Measurements from ENCODE around the gene ZACN.

The ZACN gene

DNA sequence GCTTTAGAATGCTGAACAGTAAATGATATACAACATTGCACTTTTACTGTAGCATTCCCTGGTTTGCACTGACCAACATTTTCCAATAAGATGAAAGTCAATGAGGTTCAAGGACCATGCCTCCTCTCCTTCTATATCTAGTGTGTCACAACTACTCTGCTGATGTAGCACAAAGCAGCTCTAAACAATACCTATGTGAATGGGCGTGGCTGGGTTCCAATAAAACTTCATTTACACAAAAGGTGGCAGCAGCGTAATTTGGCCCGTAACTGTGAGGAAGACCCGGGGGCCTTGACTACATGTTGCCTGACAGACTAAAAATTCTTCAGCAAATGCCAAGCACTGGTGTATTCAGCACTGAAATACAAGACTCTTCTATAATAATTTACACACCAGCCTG lies 13.2 kb upstream of the ZACN start:
- Histone ChIP-seq H3K27me3 (replicated peaks) (no peaks in the 10 kb centered on the region), H3K27ac (no peak overlapping the region), H3K36me3 (replicated peaks) (peaks cover 55% of the 10 kb centered on the region), H3K4me3 (ENCODE audit: low read depth, low read length) (no peak overlapping the region)
- DNase-seq, result no peak
- in situ Hi-C loops (cut with HindIII; ENCODE audit: low pct_ligation_motif_present, low sequenced_read_pairs), result no loop called here
- TF ChIP-seq, protein P1, sequence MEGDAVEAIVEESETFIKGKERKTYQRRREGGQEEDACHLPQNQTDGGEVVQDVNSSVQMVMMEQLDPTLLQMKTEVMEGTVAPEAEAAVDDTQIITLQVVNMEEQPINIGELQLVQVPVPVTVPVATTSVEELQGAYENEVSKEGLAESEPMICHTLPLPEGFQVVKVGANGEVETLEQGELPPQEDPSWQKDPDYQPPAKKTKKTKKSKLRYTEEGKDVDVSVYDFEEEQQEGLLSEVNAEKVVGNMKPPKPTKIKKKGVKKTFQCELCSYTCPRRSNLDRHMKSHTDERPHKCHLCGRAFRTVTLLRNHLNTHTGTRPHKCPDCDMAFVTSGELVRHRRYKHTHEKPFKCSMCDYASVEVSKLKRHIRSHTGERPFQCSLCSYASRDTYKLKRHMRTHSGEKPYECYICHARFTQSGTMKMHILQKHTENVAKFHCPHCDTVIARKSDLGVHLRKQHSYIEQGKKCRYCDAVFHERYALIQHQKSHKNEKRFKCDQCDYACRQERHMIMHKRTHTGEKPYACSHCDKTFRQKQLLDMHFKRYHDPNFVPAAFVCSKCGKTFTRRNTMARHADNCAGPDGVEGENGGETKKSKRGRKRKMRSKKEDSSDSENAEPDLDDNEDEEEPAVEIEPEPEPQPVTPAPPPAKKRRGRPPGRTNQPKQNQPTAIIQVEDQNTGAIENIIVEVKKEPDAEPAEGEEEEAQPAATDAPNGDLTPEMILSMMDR (IDR thresholded peaks at IDR 0.05; ENCODE audit: low read depth, low read length, missing control alignments), result no peak

DNA sequence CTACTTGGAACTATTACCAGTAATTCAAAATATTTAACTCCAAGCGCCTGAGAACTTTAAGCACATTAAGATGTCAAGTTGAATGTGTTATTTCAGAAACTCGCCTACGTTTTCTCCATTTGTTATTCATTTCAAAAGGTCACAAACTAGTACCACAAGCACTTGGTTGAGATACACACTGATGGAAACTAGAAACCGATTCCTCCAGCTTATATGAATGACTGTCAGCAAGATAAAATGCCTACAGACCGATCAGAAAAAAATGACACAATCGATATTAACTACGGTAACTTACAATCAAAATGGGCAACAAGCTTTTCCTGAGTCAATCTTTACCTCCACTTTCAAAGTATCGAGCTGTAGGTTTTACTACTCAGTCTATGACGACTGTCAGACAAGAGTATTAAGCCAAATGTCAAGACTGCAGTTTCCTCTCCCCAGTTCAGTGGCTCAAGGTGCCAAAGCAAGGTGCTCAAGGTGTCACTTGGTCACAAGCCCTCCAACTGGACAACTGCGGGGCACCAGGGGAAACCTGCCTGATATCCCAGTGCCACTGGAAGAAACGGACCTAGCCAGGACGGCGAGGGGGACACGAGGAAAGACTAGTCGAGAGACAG lies 7.3 kb upstream of the ZACN start:
- Histone ChIP-seq H3K27me3 (replicated peaks) (peaks cover 31% of the 10 kb centered on the region), H3K4me3 (ENCODE audit: low read depth, low read length) (peak overlapping the region; percentile 96), H3K27ac (peak overlapping the region; percentile 78), H3K36me3 (replicated peaks) (peaks cover 14% of the 10 kb centered on the region)
- in situ Hi-C loops (cut with HindIII; ENCODE audit: low pct_ligation_motif_present, low sequenced_read_pairs), result no loop called here
- no peak for DNase-seq
- TF ChIP-seq, protein P1 (IDR thresholded peaks at IDR 0.05; ENCODE audit: low read depth, low read length, missing control alignments), result no peak

DNA sequence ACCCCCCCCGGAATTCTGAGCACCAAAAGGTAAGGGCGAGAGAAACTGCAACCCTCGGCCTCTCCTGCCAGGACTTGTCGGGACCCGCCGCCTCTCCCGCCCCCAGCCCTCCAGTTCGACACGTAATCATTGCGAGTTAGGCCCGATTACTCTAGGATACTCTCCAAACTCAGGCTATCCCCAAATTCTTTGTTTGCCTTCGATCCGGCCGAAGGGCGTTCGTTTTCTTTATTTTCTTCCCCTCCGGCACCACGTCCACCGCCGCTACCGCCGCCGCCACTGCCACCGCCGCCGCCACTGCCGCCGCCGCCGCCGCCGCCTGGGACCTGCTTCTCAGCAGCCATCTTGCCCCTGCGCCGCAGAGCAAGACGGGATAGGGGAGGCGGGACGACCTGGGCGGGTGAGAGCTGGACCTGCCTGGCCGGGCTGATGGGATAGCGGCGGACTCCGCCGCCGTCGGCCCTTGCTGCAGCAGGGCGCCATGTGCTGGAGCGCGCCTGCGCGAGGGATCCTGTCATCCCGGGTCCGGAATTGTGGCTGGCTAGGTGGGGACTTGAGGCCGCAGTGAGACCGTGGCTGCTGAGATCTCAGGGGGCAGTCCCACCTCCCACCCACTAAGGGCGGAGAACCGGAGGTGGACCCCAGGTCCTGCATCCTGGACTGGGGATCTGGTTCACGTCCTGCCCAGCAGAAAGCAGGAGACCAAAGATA lies 6.7 kb upstream of the ZACN start, which contains the start of gene SRP68:
Gene SRP68, minus strand, starts transcription at position 370 of the 711 bp plus-strand sequence. Its CDS starts 26 bp downstream, at position 344.
- in situ Hi-C loops (cut with HindIII; ENCODE audit: low pct_ligation_motif_present, low sequenced_read_pairs), result no loop called here
- Histone ChIP-seq H3K27ac (peak within 1 kb of the TSS; percentile 78), H3K27me3 (replicated peaks) (peaks cover 38% of the 10 kb centered on the region), H3K36me3 (replicated peaks) (peaks cover 7% of the 10 kb centered on the region), H3K4me3 (ENCODE audit: low read depth, low read length) (peak within 1 kb of the TSS; percentile 96)
- TF ChIP-seq, protein P1 (IDR thresholded peaks at IDR 0.05; ENCODE audit: low read depth, low read length, missing control alignments), result no peak
- peak; percentile 90 for DNase-seq

DNA sequence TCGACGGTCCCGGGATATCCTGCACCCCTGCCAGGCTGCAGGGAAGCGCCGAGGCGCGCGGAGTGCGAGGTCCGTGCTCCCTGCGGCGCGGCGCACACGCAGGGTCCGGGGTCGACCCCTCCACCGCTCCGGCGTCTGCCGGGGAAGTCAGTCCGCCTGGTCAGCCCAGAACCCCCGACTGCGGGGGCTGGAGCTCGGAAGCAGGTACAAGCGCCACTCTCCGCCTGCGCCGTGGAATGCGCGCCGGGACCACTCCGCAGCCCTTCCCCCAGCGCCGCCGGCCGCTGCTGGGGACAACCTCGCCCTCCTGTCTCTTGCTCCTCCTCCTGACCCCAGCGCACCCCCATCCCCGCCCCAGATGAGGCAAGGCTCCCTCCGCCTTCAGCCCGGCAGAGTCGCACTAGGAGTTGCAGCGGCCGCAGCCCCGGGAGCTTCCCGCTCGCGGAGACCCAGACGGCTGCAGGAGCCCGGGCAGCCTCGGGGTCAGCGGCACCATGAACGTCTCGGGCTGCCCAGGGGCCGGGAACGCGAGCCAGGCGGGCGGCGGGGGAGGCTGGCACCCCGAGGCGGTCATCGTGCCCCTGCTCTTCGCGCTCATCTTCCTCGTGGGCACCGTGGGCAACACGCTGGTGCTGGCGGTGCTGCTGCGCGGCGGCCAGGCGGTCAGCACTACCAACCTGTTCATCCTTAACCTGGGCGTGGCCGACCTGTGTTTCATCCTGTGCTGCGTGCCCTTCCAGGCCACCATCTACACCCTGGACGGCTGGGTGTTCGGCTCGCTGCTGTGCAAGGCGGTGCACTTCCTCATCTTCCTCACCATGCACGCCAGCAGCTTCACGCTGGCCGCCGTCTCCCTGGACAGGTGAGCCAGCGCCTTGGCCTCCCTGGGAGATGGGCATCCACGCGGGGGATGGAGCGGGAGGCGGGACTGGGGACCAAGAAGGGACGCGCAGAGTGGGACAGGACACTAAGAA lies 4.3 kb upstream of the ZACN start, which contains the start of gene GALR2:
Gene GALR2, plus strand, starts transcription at position 392 of the 974 bp plus-strand sequence. Its CDS starts 103 bp downstream, at position 495.
- TF ChIP-seq, protein P1 (IDR thresholded peaks at IDR 0.05; ENCODE audit: low read depth, low read length, missing control alignments), result no peak
- Histone ChIP-seq H3K27ac (no peak within 1 kb of the TSS), H3K27me3 (replicated peaks) (peaks cover 58% of the 10 kb centered on the region), H3K4me3 (ENCODE audit: low read depth, low read length) (no peak within 1 kb of the TSS), H3K36me3 (replicated peaks) (no peaks in the 10 kb centered on the region)
- in situ Hi-C loops (cut with HindIII; ENCODE audit: low pct_ligation_motif_present, low sequenced_read_pairs), result no loop called here
- DNase-seq, result no peak

DNA sequence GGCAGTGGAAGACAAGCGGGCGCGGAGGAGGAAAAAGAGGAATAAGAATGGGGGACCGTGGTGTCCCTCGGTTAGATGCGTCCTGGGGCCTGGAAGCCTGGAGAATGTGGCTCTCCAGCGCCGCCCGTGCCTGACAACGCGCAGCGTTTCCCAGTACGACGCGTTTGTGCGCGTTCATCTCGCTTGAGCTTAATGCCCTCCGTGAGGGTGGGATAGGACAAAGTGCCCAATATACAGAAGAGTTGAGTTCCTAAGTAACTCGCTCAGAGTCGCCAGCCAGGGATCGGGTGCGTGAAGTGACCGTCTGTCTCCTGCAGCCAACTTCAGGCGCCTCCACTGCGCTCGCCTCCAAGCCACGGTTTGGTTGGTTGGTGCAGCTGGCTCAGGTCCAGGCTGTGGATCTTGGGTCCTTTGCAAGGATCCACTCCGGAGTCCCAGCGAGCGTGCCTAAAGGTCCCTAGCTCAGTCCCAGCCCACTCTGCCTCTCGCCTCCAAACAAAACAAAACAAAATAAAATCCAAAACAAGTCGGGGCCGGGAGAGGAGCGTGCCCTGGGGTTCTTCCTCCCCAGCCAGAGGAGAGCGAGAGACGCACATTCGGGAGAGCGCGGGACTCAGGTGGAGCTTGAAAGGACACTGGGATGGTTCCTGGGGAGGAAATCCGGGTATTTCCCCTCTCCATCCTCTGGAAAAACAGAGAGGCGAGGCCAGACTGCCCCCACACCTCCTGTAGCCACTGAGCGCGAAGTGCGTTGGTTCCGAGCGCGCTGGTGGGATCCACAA lies 3.4 kb upstream of the ZACN start:
- in situ Hi-C loops (cut with HindIII; ENCODE audit: low pct_ligation_motif_present, low sequenced_read_pairs), result no loop called here
- Histone ChIP-seq H3K27me3 (replicated peaks) (peaks cover 64% of the 10 kb centered on the region), H3K27ac (no peak overlapping the region), H3K4me3 (ENCODE audit: low read depth, low read length) (no peak overlapping the region), H3K36me3 (replicated peaks) (no peaks in the 10 kb centered on the region)
- TF ChIP-seq, protein P1 (IDR thresholded peaks at IDR 0.05; ENCODE audit: low read depth, low read length, missing control alignments), result no peak
- no peak for DNase-seq
